Inflammatory macrophage (primary cell): ENCODE data around the gene ARPC5L.

Experiments used
- DNase-seq, 2 donors: peaks; one replicate each; pipeline ENCODE4 v3.0.0-alpha.2; 2020 to 2022

Gene ARPC5L

DNA sequence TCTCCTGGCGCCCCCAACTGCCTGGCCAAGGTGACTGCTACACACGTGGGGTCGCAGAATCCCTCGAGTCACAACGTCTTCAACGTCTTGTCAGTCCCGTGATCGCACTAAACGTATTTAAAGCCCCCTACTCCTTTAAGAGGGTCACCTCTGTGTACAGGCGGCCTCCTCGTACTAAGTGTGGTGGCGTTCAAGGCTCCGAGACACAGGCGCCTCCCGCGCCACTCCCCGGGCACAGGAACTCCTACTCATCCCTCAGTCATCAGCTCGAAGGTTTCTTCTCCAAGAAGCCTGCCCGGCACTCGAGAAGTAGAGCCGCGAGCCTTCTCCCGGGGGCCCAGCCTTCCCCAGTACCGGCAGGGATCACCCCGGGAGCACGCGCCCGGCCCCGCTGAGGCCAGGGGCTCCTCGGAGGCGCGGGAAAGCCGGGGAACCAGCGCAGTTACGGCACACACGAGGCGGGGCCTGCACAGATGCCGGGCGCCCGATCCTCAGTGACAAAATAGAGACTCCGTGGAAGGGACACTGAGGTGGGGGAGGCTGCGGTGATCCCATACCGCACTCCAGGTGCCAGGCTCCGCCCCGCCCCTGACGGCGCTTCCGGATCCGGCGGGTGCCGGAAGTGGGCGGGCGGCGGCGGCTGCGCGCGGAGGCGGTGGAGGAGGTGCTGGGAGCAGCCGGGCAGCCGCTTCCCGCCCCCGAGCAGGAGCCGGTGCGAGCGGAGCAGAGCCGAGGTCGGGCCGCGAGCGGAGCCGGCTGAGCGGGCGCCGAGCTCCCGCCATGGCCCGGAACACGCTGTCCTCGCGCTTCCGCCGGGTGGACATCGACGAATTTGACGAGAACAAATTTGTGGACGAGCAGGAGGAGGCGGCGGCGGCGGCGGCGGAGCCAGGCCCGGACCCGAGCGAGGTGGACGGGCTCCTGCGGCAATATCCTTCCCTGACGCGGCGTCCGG, 6.9 kb downstream of the ARPC5L start:
- peak; percentile 86 to 89 for DNase-seq

DNA sequence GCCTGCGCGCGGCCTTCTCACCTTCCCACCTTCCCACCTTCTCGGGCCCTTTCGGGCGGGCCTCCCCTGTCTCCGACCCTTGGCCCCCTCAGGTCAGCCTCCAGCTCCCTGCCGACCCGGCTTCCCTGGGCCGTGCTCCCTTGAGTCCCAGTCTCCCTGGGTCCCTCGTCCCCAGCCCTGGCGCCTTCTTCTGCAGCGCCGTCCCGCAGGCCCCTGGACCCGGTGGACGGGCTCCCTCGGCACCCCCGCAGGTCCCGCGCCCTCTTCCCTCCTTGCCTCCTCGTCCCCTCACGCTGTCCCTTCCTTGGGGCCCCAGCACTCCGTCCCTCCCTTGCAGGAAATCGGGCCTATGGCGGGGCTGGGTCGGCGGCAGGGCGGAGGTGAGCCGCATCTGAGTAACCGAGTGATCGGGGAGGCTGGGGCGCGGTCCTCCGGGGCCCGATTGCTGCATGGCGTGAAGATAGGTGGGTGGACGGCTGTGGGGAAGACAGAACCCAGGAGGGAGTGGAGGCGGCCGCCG, 7.6 kb downstream of the ARPC5L start:
- peak; percentile 6 to 37 for DNase-seq

DNA sequence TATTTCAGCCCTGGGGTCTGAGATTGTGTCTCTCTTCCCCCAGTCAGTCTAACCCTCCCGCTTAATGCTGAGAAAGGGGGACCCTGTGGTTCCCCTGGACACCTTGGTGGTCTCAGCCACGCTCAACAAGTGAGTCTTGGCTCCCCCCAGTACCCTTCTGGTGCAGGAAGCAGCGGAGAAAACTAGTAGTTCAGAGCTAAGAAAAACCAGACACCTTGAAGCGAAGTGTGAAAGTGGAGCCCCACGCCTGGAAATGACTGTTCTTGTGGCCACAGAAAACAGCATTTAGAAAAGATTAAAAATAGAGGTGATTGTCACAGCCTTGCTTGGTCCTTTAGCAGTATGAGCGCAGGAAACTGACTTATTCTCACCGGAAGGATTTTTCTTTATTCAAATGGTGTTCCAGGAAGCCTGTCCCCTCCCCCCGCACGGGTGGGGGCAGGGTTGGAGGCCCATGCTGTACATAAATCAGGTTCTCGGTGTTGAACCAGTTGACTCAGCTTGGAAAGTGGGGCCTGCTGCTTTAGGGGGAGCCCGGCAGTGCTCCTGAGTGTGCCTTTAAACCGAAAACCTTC, 8.1 kb downstream of the ARPC5L start:
- DNase-seq: peak; percentile 19 to 20

DNA sequence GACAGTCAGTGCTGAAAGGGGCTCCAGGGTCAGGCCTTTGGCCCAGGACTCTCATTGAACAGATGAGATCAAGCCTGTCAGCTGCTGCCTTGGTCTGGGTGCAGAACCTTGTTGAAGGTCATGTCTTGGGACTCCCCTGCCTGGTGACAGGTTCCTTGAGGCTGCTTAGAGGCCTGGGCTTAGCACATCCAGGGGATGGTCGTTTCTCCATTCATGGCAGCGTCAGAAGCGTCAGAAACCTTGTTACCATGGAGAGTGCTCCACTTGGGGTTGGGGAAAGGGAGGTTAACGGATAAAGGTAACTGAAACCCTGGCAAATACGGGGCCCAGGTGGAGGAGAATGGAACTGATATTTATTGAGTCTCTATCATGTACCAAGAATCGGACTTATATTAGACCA, 8.8 kb downstream of the ARPC5L start:
- DNase-seq: no peak

DNA sequence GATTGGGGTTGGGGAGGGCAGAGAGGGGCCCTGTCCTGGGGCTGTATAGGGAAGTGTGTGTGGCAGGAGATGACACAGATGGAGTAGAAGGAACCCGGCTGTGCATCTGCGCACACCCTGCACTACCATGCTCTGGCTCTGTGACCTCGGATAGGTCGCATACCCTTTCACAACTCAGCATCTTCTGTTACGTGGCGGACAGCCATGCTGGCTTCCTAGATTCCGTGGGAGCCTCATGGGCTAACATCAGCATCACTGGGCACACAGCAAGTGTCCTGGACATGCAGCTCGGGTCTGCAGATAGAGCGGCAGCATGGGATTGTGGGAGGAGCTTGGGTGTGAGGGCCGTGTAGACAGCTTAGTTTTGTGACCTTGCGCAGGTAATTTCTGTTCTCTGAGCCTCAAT, 9.2 kb downstream of the ARPC5L start:
- DNase-seq: no peak

DNA sequence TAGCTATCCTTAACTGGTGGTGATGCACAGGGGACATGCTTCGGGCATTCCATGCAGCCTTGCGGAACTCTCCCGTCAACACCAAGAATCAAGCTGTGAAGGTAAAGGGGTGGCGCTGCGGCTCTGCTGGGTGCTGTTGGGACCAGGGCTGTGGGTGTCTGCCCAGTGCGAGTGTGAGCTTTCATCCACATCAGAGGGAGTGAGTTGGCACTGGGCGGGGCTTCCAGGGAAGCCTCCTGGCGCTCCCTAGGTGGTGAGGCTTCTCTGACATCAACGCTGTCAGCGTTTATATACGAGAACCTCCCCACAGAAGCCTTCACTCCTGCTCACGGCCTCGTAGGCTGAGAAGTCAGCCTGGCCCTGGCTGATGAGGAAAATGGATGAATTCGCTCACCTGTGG, 11.7 kb downstream of the ARPC5L start:
- DNase-seq: no peak

DNA sequence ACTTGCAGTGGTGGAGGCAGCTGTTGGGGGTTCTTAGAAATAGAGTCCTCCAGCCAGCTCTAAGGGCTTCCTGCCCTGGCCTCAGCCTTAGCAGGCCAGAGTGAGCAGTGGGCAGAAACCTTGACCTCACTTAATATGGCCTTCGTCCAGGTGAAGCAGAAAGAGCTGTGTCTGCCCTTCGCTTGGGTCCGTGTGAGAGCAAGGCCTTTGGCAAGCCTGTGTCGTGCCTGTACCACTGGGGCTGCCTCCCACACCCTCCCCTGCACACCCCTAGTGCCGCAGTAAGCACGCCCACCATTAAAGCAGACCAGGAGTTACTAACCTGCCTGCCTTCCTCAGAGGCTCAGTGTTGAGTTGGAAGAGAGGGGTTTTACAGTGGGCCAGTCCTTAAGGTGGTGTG, 13.6 kb downstream of the ARPC5L start:
- DNase-seq: no peak

DNA sequence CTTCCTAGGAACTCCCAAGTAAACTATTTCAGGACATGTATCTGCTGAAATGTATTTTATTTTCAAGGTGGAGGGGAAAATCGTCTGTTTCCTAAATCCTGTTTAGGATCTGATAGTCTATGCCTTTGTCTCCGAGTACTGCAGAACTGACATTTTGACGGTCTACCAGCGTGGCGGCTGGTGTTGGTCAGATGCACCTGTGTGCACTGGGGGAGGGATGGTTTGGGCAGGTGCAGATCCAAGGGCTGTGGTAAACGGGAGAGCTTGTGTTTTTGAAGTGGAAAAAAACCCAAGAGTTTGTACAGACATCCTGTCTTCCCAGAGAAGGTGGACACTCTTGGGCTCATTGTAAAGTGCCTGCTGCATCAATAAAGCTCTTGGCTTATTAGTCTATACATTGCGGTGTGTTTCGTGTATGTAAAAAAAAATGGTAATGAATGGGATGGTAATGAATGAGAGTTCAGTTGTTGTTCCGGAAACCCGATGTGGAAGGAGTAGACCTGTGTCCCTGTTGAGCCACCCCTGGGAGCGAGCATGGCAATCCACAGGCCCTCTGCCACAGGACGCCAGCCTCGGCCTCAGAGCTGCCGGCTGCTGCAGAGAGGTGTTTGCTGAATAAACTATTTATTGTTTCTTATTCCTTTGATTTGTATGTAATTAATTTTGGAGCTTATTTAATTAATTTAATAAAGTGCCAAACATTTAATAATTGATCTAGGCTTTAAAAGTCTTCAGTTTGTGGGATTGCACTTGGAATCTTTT, 15.3 kb downstream of the ARPC5L start:
- no peak for DNase-seq

DNA sequence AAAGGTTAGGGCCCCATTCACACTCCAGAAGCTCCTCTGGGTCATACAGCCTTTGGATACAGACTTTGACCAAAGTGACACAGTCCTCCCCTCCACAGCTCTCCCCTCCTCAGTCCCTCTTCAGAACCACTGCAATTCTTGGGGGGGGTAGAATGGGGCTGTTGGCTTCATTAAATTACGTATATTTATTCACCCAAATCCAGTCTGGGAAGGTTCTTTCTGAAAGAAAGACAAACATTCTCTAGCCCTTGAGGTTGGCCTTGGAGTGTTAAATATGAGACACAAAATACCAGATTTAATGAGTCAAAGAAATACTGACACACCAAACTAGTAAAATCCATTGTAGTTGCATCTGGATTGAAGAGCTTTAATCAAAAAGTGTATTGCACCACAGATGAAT, 16.1 kb downstream of the ARPC5L start:
- DNase-seq: no peak

DNA sequence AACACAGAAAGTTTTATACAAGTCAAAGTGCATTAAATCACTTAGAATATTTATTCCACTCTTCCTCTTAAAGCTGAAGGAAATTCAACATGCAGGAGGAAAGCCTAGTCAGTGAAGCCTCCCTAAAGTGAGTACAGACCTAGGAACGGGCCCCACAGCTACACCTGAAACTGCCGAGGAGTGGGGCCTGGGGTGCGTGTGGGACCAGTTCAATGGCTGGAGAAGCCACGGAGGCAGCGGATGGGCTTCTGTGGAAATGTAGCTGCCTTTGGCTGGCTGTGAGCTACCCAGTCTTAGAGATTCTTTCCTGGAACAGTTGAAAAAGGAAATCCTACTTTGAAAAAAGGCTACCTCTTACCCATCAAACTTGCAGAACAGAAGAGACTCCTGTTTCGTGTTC, 16.6 kb downstream of the ARPC5L start:
- no peak for DNase-seq

DNA sequence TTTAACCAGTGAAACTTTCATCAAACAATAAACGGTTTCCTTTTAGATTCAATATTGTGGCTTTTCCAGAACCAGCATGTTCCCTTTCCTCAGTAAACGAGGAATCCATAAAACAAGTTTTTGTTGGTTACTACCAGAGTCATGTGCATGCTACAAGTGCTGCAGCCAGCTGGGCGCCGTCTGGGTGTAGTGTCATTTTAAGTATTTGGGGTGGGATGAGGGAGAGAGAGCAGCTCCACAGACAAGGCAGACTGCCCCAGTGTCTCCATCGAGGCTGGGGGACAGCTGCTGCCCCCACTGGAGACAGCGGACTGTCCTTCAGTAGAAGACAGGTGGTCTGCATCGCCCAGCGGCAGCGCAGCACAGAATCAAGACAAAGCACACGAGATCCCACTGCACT, 17.3 kb downstream of the ARPC5L start:
- DNase-seq: no peak

DNA sequence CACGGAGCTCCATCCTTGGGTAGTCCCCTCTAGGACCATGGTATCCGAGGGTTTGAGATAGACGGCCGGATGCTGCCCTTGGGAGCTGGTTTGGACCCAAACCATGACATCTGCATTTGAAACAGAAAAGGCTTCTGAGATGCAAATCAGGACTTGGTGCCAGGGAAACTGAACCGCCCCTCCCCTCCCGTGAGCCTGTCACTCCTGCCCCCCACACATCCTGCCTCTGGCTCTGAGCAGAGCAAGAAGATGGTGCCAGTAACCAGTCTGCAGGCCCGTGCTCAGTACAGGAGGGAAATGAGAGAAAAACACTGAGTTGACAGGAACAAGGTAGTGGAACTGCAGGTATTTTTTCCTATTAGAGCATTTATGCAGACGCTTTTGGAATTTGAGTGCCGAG, 18.6 kb downstream of the ARPC5L start:
- no peak for DNase-seq

DNA sequence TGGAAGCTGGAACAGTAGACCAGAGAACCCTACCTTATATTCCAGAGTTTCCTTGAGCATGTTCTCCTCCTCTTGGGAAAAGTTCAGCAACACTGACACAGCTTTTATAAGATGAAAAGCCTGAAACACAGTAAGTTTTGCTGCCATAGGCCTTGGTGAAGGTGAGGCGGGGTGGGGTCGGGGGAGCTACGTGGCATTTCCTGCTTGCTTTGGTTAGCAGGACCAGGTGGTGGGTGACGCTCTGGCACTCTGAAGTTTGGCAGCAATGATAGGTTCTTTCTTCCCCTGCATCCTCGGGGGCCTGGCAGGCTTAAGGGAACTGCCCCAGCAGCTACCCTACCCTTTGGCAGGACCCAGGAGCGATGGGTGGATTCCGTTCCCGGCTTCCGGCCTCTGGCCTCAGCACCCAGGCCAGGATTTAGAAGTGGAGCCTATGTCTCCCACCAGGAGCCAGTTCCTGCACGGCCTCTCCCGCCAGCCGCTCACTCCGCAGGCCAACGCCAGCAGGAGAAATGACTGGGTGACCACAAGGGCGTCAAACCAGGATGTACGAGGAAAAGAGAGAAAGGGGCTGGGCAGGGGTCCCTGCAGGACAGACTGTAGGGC, 19.3 kb downstream of the ARPC5L start:
- DNase-seq: no peak

DNA sequence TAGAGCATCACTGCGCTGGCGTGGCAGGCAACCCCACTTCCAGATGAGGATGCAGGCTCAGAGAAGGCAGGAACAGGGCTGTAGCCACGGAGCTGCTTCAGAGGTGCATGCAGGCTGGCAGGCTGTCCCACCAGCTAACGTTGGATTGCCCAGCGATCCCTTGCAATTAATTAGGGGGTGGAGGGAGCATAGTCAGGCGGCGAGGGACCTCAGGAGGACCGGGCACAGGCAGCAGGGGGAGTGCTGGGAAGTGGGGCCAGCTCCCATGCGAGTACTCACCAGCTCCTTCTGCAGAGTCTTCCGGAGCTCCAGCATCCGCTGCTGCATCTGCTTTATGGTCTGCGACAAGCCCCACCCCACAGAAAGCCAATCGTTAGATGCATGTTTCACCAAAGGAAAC, 20.3 kb downstream of the ARPC5L start:
- DNase-seq: no peak

DNA sequence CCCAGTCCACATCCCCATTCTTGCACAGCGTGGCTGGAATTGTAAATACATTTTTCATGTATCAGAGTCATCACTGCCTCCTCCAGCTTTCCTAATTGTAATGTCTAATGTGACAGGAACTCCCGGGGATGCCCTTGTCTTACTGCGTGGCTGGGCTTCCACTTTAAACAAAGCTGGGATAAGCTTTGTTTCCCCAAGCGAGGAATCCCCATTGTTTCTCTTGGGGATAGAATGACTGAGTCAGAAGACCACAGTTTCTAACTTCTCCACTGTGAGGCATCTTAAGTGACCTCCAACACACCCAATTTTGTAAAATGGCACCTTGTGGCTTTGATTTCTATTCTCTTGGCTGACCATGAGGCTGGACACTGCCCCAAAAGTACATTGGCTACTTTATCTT, 22.4 kb downstream of the ARPC5L start:
- no peak for DNase-seq

DNA sequence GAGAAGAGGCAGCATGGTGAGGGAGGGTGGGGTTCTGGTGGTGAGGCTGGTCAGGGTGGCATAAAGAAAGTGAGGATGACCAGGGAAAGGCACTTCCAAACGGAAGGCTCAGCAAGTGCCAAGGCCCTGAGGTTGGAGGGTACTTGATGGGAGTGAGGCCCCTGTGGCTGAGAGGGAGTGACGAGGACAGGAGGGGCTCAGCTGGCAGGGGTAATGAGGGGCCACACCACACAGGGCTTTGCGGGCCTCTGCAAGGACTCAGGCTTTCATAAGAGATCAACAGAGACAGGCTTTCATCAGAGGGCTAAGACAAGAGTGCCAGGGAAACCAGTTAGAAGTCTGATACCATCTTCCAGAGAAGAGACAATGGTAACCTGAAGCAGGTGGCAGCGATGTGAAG, 23.6 kb downstream of the ARPC5L start:
- no peak for DNase-seq

DNA sequence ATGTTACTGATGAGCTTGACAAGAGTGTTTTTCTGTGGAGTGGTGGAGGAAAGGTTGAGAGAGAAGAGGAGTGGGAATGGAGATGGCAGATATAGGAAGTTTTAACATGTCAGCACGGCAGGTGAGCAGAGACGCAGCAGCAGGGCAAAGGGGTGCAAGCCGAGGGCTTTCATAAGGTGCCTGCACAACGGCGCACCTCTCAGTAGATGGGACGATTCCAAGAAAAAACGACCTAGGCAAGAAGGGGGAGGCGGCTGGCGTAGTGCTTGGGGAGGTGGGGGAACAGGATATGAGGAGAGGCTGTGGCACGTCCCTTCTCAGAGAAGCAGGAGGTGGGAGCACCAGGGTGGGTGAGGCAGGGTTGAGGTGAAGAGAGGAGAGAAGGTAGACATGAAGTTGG, 24.5 kb downstream of the ARPC5L start:
- DNase-seq: no peak

DNA sequence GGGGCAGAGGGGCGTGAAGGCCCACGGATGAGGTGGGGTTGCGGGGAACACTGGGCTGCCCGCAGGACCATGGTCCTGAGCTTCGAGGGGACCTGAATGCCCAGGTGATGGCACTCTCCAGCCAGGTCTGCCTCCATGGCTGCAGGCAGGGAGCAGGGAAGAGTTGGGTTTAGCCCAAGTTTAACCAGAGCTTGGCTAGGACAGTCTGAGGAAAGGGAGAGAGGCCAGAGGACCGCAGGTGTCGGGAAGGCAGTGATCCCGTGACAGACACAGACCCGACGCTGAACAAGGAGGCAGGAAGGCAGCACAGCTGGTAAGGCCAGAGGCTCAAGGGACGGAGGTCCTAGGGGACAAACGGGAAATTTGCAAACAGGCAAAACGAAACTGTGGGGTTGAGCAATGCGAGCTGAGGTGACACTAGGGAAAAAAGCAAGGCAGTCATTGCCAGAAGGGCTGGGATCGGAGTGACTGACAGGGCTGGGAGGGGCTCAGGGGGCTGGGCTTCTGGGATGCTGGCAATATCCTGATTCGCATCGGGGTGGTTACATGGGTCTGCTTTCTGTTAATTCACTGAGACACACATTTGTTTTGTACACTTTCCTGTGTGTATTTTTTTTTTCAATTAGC, 25.0 kb downstream of the ARPC5L start:
- DNase-seq: no peak

DNA sequence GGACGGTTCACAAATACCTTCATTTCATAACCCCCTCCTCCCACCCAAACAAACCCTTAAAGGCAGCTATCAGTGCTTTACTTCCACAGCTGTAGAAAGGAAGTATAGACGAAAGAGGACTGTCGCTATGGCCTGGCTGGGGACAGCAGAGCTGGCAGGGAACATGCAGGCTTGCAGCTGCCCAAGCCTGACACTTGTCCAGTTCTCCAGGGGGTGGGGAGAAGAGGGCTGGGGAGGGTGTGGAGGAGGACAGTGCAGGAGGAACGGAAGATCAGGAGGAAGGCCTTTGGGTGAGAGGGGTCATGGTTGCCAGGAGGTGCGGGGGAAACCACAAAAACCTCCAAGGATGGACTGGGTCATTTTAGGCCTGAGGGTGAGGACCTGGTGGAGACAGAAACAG, 25.9 kb downstream of the ARPC5L start:
- no peak for DNase-seq

DNA sequence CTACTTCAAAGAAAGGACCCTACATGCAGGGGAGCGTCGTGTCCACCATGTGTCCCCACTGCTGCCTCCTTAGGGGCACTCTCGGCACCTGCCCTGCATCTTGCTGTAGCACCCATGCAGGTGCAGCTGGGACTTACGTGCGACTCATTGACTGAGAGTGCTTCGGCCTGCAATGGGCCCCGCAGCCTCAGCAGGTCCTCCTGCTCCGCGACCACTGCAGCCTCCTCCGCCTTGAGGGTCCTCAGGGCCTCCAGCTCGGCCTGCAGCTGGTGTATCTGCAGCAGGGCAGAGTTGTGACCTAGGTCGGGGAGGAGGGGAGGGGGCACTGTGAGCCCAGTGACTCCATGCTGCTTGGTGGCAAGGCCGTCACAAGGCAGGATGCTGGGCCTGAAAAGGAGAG, 27.1 kb downstream of the ARPC5L start:
- DNase-seq: no peak

DNA sequence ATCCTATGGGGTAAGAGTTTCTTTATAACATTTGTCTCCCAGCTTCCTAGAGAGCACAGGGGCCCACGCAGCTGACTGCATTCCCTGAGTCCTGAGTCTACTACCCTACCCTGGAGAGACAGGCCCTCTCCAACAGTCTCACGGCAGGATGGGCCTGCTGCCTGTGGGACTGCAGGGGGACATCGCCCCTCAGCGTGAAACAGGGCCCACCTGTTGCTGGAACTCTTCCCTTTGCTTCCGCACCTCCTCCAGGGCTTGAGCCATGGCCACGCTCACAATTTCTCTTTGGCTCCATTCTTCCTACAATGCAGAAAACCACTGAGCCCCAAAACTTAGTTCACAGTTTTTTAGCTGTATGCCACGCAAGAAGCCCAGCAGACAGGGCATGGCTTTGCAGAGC, 28.2 kb downstream of the ARPC5L start:
- DNase-seq: no peak

DNA sequence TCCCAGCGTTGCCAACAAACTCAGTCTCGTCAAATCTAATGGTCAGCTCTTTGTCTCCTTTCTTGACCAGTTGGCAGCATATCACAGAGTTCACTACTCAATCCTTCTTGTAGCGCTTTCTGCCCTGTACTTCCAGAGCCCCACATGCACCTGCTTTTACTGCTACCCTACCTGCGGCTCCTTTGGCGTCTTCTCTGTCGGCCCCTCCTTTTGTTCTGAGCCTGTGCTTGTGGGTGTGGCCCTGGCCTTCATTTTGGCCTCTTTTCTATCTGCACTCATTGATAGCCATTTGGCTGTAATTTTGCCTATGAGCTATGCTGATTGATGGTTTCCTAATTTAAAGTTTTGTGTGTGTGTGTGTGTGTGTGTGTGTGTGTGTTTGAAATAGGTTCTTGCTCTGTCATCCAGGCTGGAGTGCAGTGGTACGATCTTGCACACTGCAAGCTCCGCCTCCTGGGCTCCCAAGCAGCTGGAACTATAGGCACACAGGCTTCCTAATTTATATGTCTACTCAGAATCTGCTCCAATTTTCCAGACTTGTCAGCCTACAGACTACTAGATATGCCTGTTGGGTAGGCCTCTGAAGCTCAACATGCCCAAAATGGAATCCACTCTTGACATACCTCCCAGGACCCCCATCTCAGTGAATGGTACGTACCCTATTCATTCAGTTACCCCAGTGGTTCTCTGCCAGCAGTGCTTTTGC, 32.3 kb downstream of the ARPC5L start:
- DNase-seq: no peak
